Activated naive CD4-positive, alpha-beta T cell (primary cell): ENCODE data around the gene KRT79.

ENCODE experiments used
- DNase-seq, 4 experiments: peaks; one replicate each; lab custom pipeline; 2025; lab: John Stamatoyannopoulos, UW

The KRT79 gene

GRCh38 chr12:52835271-52836041 is 1.3 kb upstream of the KRT79 start:
- DNase-seq = no peak

- no peak for DNase-seq
Measured at GRCh38 chr12:52834727-52835001, 553 bp upstream of the KRT79 start.

- DNase-seq = no peak
Measured at GRCh38 chr12:52832985-52833905, 866 bp downstream of the KRT79 start.

- no peak for DNase-seq
Measured at GRCh38 chr12:52832451-52832850, 1.7 kb downstream of the KRT79 start.

- no peak for DNase-seq
Measured at GRCh38 chr12:52831251-52831650, 2.9 kb downstream of the KRT79 start.

GRCh38 chr12:52829986-52830770 is 3.9 kb downstream of the KRT79 start:
- no peak for DNase-seq

- no peak for DNase-seq
Measured at GRCh38 chr12:52828591-52829021, 5.5 kb downstream of the KRT79 start.

GRCh38 chr12:52828156-52828555 is 6.0 kb downstream of the KRT79 start:
- no peak for DNase-seq

GRCh38 chr12:52827499-52828090 is 6.5 kb downstream of the KRT79 start:
- no peak for DNase-seq

- no peak for DNase-seq
Measured at GRCh38 chr12:52826611-52827498, 7.3 kb downstream of the KRT79 start.

GRCh38 chr12:52825961-52826360 is 8.2 kb downstream of the KRT79 start:
- DNase-seq = no peak

- DNase-seq = no peak
Measured at GRCh38 chr12:52824741-52825410, 9.2 kb downstream of the KRT79 start.

GRCh38 chr12:52823761-52824450 is 10.2 kb downstream of the KRT79 start:
- no peak for DNase-seq

- DNase-seq = no peak
Measured at GRCh38 chr12:52822771-52823510, 11.2 kb downstream of the KRT79 start.

- no peak for DNase-seq
Measured at GRCh38 chr12:52821826-52822660, 12.1 kb downstream of the KRT79 start.

- no peak for DNase-seq
Measured at GRCh38 chr12:52821071-52821730, 12.9 kb downstream of the KRT79 start.

- no peak for DNase-seq
Measured at GRCh38 chr12:52820521-52820920, 13.6 kb downstream of the KRT79 start.
